ENCODE data around the gene HYAL1.
A peak's percentile ranks its signal among the peaks of the same experiment; 100 is the strongest.
"Not testable (repeated sequence)": the region's sequence is repeated elsewhere in the genome, so short reads cannot be mapped to it uniquely, and the experiment has no call there.

HYAL1 gene

DNA sequence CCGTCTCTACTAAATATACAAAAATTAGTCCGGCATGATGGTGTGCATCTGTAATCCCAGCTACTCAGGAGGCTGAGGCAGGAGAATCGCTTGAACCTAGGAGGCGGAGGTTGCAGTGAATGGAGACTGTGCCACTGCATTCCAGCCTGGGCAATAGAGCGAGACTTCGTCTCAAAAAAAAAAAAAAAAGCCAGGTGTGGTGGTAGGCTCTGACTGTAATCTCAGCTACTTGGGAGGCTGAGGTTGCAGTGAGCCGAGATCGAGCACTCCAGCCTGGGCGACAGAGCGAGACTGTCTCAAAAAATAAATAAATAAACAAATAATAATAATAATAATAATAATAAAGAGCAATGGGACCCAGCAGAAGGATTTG, 30.9 kb downstream of the HYAL1 start:
- H3K9ac ChIP-seq (ENCODE audit: low read length); H3K4ac ChIP-seq (ENCODE audit: low read depth, low read length); H3K56ac ChIP-seq (ENCODE audit: low read length); H3K23ac ChIP-seq (ENCODE audit: low read length); H2BK5ac ChIP-seq (ENCODE audit: low read length); DNase-seq; H3K4me1 ChIP-seq (ENCODE audit: control insufficient read depth, low read depth, low read length); H2BK120ac ChIP-seq (ENCODE audit: low read depth, low read length); H3K36me3 ChIP-seq (ENCODE audit: control insufficient read depth, insufficient read depth, low read length); H2AK5ac ChIP-seq (ENCODE audit: low read length); H2BK15ac ChIP-seq (replicated peaks; ENCODE audit: low read depth); H4K8ac ChIP-seq (ENCODE audit: low read depth, low read length); H3K4me3 ChIP-seq (ENCODE audit: low read length); H3K79me1 ChIP-seq (ENCODE audit: low read length); H3K79me2 ChIP-seq (ENCODE audit: control insufficient read depth, insufficient read depth, low read length); H3K27ac ChIP-seq (ENCODE audit: low read depth, low read length); H4K5ac ChIP-seq (ENCODE audit: low read length); H3K18ac ChIP-seq (ENCODE audit: low read length); H3K4me2 ChIP-seq (ENCODE audit: low read length): not testable (repeated sequence)
- H3K27me3 ChIP-seq (ENCODE audit: insufficient read depth, low read length, poor library complexity): peaks cover 11% of the 10 kb centered on the region
- no CpG with 5 or more reads among the region's 10 CpGs for WGBS (ENCODE audit: extremely low coverage, insufficient coverage, low lambda C conversion rate)

GRCh38 chr3:50271314-50271936, 31.9 kb downstream of the HYAL1 start:
- Histone ChIP-seq H3K4me1 (ENCODE audit: control insufficient read depth, low read depth, low read length) (peaks cover 8% of the 10 kb centered on the region), H3K18ac (ENCODE audit: low read length) (no peak overlapping the region), H3K27ac (ENCODE audit: low read depth, low read length) (no peak overlapping the region)

GRCh38 chr3:50270422-50271224, 32.8 kb downstream of the HYAL1 start:
- Histone ChIP-seq H3K4ac (ENCODE audit: low read depth, low read length) (no peak overlapping the region), H3K4me1 (ENCODE audit: control insufficient read depth, low read depth, low read length) (peaks cover 8% of the 10 kb centered on the region), H2BK120ac (ENCODE audit: low read depth, low read length) (no peak overlapping the region), H3K18ac (ENCODE audit: low read length) (no peak overlapping the region), H2AK5ac (ENCODE audit: low read length) (no peak overlapping the region), H3K27me3 (ENCODE audit: insufficient read depth, low read length, poor library complexity) (peaks cover 4% of the 10 kb centered on the region), H3K9ac (ENCODE audit: low read length) (no peak overlapping the region), H3K4me2 (ENCODE audit: low read length) (no peak overlapping the region), H4K5ac (ENCODE audit: low read length) (no peak overlapping the region), H3K79me1 (ENCODE audit: low read length) (no peaks in the 10 kb centered on the region), H3K27ac (ENCODE audit: low read depth, low read length) (no peak overlapping the region), H2BK5ac (ENCODE audit: low read length) (no peak overlapping the region), H3K4me3 (ENCODE audit: low read length) (no peak overlapping the region), H4K8ac (ENCODE audit: low read depth, low read length) (no peak overlapping the region), H3K79me2 (ENCODE audit: control insufficient read depth, insufficient read depth, low read length) (no peaks in the 10 kb centered on the region), H2BK15ac (replicated peaks; ENCODE audit: low read depth) (no peak overlapping the region), H3K36me3 (ENCODE audit: control insufficient read depth, insufficient read depth, low read length) (no peaks in the 10 kb centered on the region), H3K23ac (ENCODE audit: low read length) (no peak overlapping the region), H3K56ac (ENCODE audit: low read length) (no peak overlapping the region)
- DNase-seq: no peak
- WGBS (ENCODE audit: extremely low coverage, insufficient coverage, low lambda C conversion rate): no CpG with 5 or more reads among the region's 19 CpGs

More at GRCh38 chr3:50271314-50271936, 31.9 kb downstream of the HYAL1 start:
- H4K5ac ChIP-seq (ENCODE audit: low read length): no peak overlapping the region
- no peak overlapping the region for H3K4me2 ChIP-seq (ENCODE audit: low read length)
- H3K4ac ChIP-seq (ENCODE audit: low read depth, low read length): no peak overlapping the region
- H2BK120ac ChIP-seq (ENCODE audit: low read depth, low read length): no peak overlapping the region
- H3K79me2 ChIP-seq (ENCODE audit: control insufficient read depth, insufficient read depth, low read length): no peaks in the 10 kb centered on the region
- H3K79me1 ChIP-seq (ENCODE audit: low read length): no peaks in the 10 kb centered on the region
- peak; percentile 80 for DNase-seq
- peak overlapping the region; percentile 62 for H3K56ac ChIP-seq (ENCODE audit: low read length)
- H3K23ac ChIP-seq (ENCODE audit: low read length): no peak overlapping the region
- no peak overlapping the region for H2BK15ac ChIP-seq (replicated peaks; ENCODE audit: low read depth)
- H3K36me3 ChIP-seq (ENCODE audit: control insufficient read depth, insufficient read depth, low read length): no peaks in the 10 kb centered on the region
- no peak overlapping the region for H4K8ac ChIP-seq (ENCODE audit: low read depth, low read length)
- WGBS (ENCODE audit: extremely low coverage, insufficient coverage, low lambda C conversion rate): no CpG with 5 or more reads among the region's 10 CpGs
- peaks cover 10% of the 10 kb centered on the region for H3K27me3 ChIP-seq (ENCODE audit: insufficient read depth, low read length, poor library complexity)
- H2AK5ac ChIP-seq (ENCODE audit: low read length): no peak overlapping the region
- no peak overlapping the region for H2BK5ac ChIP-seq (ENCODE audit: low read length)
- H3K4me3 ChIP-seq (ENCODE audit: low read length): no peak overlapping the region
- H3K9ac ChIP-seq (ENCODE audit: low read length): no peak overlapping the region

DNA sequence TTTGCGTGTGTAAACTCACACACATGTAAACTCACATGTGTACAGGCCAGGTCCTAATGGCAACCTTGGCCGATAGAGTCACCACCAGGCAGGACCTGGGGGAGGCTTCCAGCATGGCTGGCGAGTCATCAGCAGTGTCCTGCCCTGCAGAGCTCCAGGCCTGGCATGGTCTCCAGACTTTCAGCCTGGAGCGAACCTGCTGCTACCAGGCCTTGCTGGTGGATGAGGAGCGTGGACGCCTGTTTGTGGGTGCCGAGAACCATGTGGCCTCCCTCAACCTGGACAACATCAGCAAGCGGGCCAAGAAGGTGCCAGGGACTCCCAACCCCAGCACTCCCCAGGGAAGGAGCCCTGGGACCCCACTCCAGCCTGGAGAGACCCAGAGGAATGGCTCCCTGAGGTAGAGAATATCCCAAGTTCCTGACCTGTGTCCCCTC, 33.4 kb downstream of the HYAL1 start:
- no peak overlapping the region for H3K4me3 ChIP-seq (ENCODE audit: low read length)
- no peaks in the 10 kb centered on the region for H3K79me1 ChIP-seq (ENCODE audit: low read length)
- H3K4ac ChIP-seq (ENCODE audit: low read depth, low read length): no peak overlapping the region
- H3K36me3 ChIP-seq (ENCODE audit: control insufficient read depth, insufficient read depth, low read length): no peaks in the 10 kb centered on the region
- peaks cover 13% of the 10 kb centered on the region for H3K4me1 ChIP-seq (ENCODE audit: control insufficient read depth, low read depth, low read length)
- no peak overlapping the region for H3K18ac ChIP-seq (ENCODE audit: low read length)
- H4K8ac ChIP-seq (ENCODE audit: low read depth, low read length): no peak overlapping the region
- H4K5ac ChIP-seq (ENCODE audit: low read length): no peak overlapping the region
- no CpG with 5 or more reads among the region's 8 CpGs for WGBS (ENCODE audit: extremely low coverage, insufficient coverage, low lambda C conversion rate)
- no peaks in the 10 kb centered on the region for H3K79me2 ChIP-seq (ENCODE audit: control insufficient read depth, insufficient read depth, low read length)
- H2AK5ac ChIP-seq (ENCODE audit: low read length): no peak overlapping the region
- peaks cover 3% of the 10 kb centered on the region for H3K27me3 ChIP-seq (ENCODE audit: insufficient read depth, low read length, poor library complexity)
- H3K4me2 ChIP-seq (ENCODE audit: low read length): no peak overlapping the region
- H2BK5ac ChIP-seq (ENCODE audit: low read length): no peak overlapping the region
- H3K56ac ChIP-seq (ENCODE audit: low read length): no peak overlapping the region
- H2BK15ac ChIP-seq (replicated peaks; ENCODE audit: low read depth): no peak overlapping the region
- H3K9ac ChIP-seq (ENCODE audit: low read length): no peak overlapping the region
- no peak overlapping the region for H3K27ac ChIP-seq (ENCODE audit: low read depth, low read length)
- H2BK120ac ChIP-seq (ENCODE audit: low read depth, low read length): no peak overlapping the region
- no peak overlapping the region for H3K23ac ChIP-seq (ENCODE audit: low read length)
- DNase-seq: no peak

- Histone ChIP-seq H3K79me2 (ENCODE audit: control insufficient read depth, insufficient read depth, low read length) (no peaks in the 10 kb centered on the region), H3K4me3 (ENCODE audit: low read length) (no peak overlapping the region), H3K36me3 (ENCODE audit: control insufficient read depth, insufficient read depth, low read length) (no peaks in the 10 kb centered on the region), H3K23ac (ENCODE audit: low read length) (no peak overlapping the region), H3K4me2 (ENCODE audit: low read length) (no peak overlapping the region), H3K27me3 (ENCODE audit: insufficient read depth, low read length, poor library complexity) (peaks cover under 1% of the 10 kb centered on the region), H4K5ac (ENCODE audit: low read length) (no peak overlapping the region), H3K9ac (ENCODE audit: low read length) (no peak overlapping the region), H2BK120ac (ENCODE audit: low read depth, low read length) (no peak overlapping the region), H3K79me1 (ENCODE audit: low read length) (no peaks in the 10 kb centered on the region), H3K4ac (ENCODE audit: low read depth, low read length) (no peak overlapping the region), H3K56ac (ENCODE audit: low read length) (no peak overlapping the region), H2AK5ac (ENCODE audit: low read length) (no peak overlapping the region), H4K8ac (ENCODE audit: low read depth, low read length) (no peak overlapping the region), H2BK5ac (ENCODE audit: low read length) (no peak overlapping the region), H2BK15ac (replicated peaks; ENCODE audit: low read depth) (no peak overlapping the region), H3K4me1 (ENCODE audit: control insufficient read depth, low read depth, low read length) (peaks cover 14% of the 10 kb centered on the region), H3K27ac (ENCODE audit: low read depth, low read length) (no peak overlapping the region), H3K18ac (ENCODE audit: low read length) (no peak overlapping the region)
- no peak for DNase-seq
- WGBS (ENCODE audit: extremely low coverage, insufficient coverage, low lambda C conversion rate): no CpG with 5 or more reads among the region's 4 CpGs
Observed at GRCh38 chr3:50269460-50269859, 33.9 kb downstream of the HYAL1 start.

Measured in mesendoderm (in vitro differentiated cells).